Testis (tissue), 3 donors: ENCODE results near the gene CHCHD3. TPM values are rescaled to one million over a fixed set of nuclear protein-coding genes. Genes with fewer than 3 reads are reported as not detected.

Experiments used
- DNase-seq: peaks from one replicate; pipeline ENCODE4 v3.0.0-alpha.2; 2019
- H3K27ac ChIP-seq, 2 donors: fragments of 200-600 bp; sonication (generic); one replicate each; pipeline ENCODE4 v1.5.1; 2019
- H3K27me3 ChIP-seq: fragments of 200-600 bp; sonication (generic); one replicate; pipeline ENCODE4 v1.5.1; 2019
- H3K36me3 ChIP-seq: fragments of 200-600 bp; sonication (generic); one replicate; pipeline ENCODE4 v1.5.1; 2017; ENCODE audit warnings: low read depth; ENCODE audit errors: missing control alignments
- H3K4me1 ChIP-seq: fragments of 200-600 bp; sonication (generic); one replicate; pipeline ENCODE4 v1.5.1; 2019
- H3K4me3 ChIP-seq, 2 donors: fragments of 200-600 bp; sonication (generic); one replicate each; pipeline ENCODE4 v1.5.1; 2017 to 2019
- H3K9me3 ChIP-seq: fragments of 200-600 bp; sonication (generic); one replicate; pipeline ENCODE4 v1.5.1; 2017
- CTCF ChIP-seq, 3 experiments: fragments of 450-650 bp in 2 of 3; fragments of 200-600 bp in 1 of 3; sonication (generic) in 1 of 3; IDR thresholded peaks; one replicate each; pipeline ENCODE4 v1.5.1; 2016 to 2019; ENCODE audit warnings: antibody characterized with exemption in 3 of 3, mild to moderate bottlenecking in 2 of 3, moderate library complexity in 1 of 3
- POLR2A ChIP-seq: fragments of 450-650 bp; IDR thresholded peaks from one replicate; pipeline ENCODE4 v1.6.1; 2017; ENCODE audit warnings: antibody characterized with exemption, mild to moderate bottlenecking, moderate library complexity
- WGBS, 2 donors: methylation state at CpG; one replicate each; pipeline ENCODE4 v1.1.5; 2018; 5-methylcytosine and 5-hydroxymethylcytosine counted together
- intact Hi-C: fragments of 100-400 bp; cut with DNase I; formaldehyde crosslinking; loops from one replicate; pipeline ENCODE4 v1.15.1; 2023; ENCODE audit warnings: low total_unique reads
- polyA plus RNA-seq: library from polyadenylated mRNA; stranded (reverse); fragments of 350-450 nt; fragmentation: Illumina TruSeq; extraction: RNeasy Lipid Tissue Mini Kit (QIAGEN cat#74804); gene quantifications from one replicate; pipeline ENCODE4 v1.2.3, GENCODE V29; 2014; ENCODE audit warnings: low read depth, low replicate concordance; ENCODE audit not compliant: insufficient read depth
- total RNA-seq, 2 donors: library from RNA; depleted of rRNA; stranded (reverse); fragments of >200 nt; gene quantifications; one replicate each; pipeline ENCODE4 v1.2.3, GENCODE V29; 2016

Gene CHCHD3
- total and polyA plus RNA-seq, 3 donors from 2014 or later: 44.0 to 53.0 (median 47.9) TPM

GRCh38 chr7:133114519-133114918 is 32.6 kb upstream of the CHCHD3 start:
- DNase-seq: no peak
- intact Hi-C loops: no loop called here
- Histone ChIP-seq H3K9me3 (no peaks in the 10 kb centered on the region), H3K4me3 (no peak overlapping the region), H3K27ac (no peak overlapping the region), H3K27me3 (no peaks in the 10 kb centered on the region), H3K4me1 (no peaks in the 10 kb centered on the region), H3K36me3 (no peaks in the 10 kb centered on the region)
- WGBS, 2 donors: 61 to 71% methylated on average over 1 of the region's 1 CpG
- TF ChIP-seq POLR2A: no peak
- TF ChIP-seq CTCF (IDR thresholded peaks at IDR 0.05): no peak

- H3K36me3 ChIP-seq: no peaks in the 10 kb centered on the region
- H3K4me3 ChIP-seq: no peak overlapping the region
- DNase-seq: no peak
- no peaks in the 10 kb centered on the region for H3K4me1 ChIP-seq
- no peaks in the 10 kb centered on the region for H3K27me3 ChIP-seq
- intact Hi-C loops: no loop called here
- no peaks in the 10 kb centered on the region for H3K9me3 ChIP-seq
- no peak for TF ChIP-seq CTCF (IDR thresholded peaks at IDR 0.05)
- TF ChIP-seq POLR2A: no peak
- H3K27ac ChIP-seq: no peak overlapping the region
- 93 to 94% methylated on average over 2 of the region's 2 CpGs for WGBS, 2 donors
These were observed 31.1 kb upstream of the CHCHD3 start for GRCh38 chr7:133112976-133113375.

DNA sequence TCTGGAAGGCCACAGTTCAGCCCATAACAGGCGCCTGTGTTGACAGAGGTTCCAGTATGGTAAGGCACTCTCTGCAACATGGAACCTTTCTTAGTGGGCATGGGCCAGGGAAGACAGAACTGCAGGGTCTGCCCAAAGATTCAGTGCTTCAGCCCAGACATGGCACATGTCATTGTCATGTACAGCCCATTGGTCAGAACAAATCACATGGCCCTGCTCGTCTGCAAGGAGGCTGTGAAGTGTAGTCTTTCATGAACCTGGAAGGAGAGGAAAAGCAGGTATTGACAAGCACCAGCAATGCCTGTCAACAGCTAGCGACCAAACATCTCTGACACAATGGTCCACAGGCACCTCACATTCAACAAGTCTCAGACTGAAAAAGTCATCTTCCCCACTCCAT is 30.4 kb upstream of the CHCHD3 start:
- 87% methylated on average over 3 of the region's 3 CpGs for WGBS, 2 donors
- DNase-seq: no peak
- intact Hi-C loops: no loop called here

GRCh38 chr7:133110312-133110711 is 28.4 kb upstream of the CHCHD3 start:
- Histone ChIP-seq H3K4me1 (no peaks in the 10 kb centered on the region), H3K9me3 (no peaks in the 10 kb centered on the region), H3K27me3 (no peaks in the 10 kb centered on the region), H3K27ac (no peak overlapping the region), H3K36me3 (no peaks in the 10 kb centered on the region), H3K4me3 (no peak overlapping the region)
- TF ChIP-seq CTCF (IDR thresholded peaks at IDR 0.05): no peak
- TF ChIP-seq POLR2A: no peak
- intact Hi-C loops: no loop called here
- no peak for DNase-seq
- WGBS, 2 donors: 89 to 90% methylated on average over 4 of the region's 4 CpGs

More for the DNA sequence above, 30.4 kb upstream of the CHCHD3 start:
- no peaks in the 10 kb centered on the region for H3K4me1 ChIP-seq
- H3K36me3 ChIP-seq: no peaks in the 10 kb centered on the region
- TF ChIP-seq POLR2A (no peak), CTCF (IDR thresholded peaks at IDR 0.05) (no peak)
- no peak overlapping the region for H3K27ac ChIP-seq
- no peaks in the 10 kb centered on the region for H3K27me3 ChIP-seq
- no peak overlapping the region for H3K4me3 ChIP-seq
- no peaks in the 10 kb centered on the region for H3K9me3 ChIP-seq

- intact Hi-C loops: no loop called here
- H3K27ac ChIP-seq: no peak overlapping the region
- no peak overlapping the region for H3K4me3 ChIP-seq
- H3K36me3 ChIP-seq: no peaks in the 10 kb centered on the region
- TF ChIP-seq CTCF (IDR thresholded peaks at IDR 0.05): no peak
- no peak for TF ChIP-seq POLR2A
- H3K4me1 ChIP-seq: no peaks in the 10 kb centered on the region
- no peaks in the 10 kb centered on the region for H3K9me3 ChIP-seq
- DNase-seq: no peak
- H3K27me3 ChIP-seq: no peaks in the 10 kb centered on the region
These were observed 27.9 kb upstream of the CHCHD3 start for GRCh38 chr7:133109816-133110215.
